NB4 (cell line): ENCODE measurements around the gene ZNF18.

Source experiments
- CTCF ChIP-seq: IDR thresholded peaks from one replicate; pipeline ENCODE4 v1.5.1; 2012; ENCODE audit warnings: low read depth, low read length
- MAX ChIP-seq: IDR thresholded peaks from 2 replicates; pipeline ENCODE4 v1.6.1; 2011; ENCODE audit warnings: low read depth, low read length
- MYC ChIP-seq: IDR thresholded peaks from 2 replicates; pipeline ENCODE4 v1.6.1; 2011; ENCODE audit warnings: low read depth, low read length
- POLR2A ChIP-seq: IDR thresholded peaks from 2 replicates; pipeline ENCODE4 v1.6.1; 2011; ENCODE audit warnings: mild to moderate bottlenecking; ENCODE audit not compliant: insufficient read length; ENCODE audit errors: extremely low read depth

GRCh38 chr17:12007466-12007865, 10.2 kb upstream of the ZNF18 start:
- TF ChIP-seq CTCF = no peak
- no peak for TF ChIP-seq POLR2A
- TF ChIP-seq MAX = no peak
- TF ChIP-seq MYC = no peak
